D721Med (cell line): ENCODE results near the gene ABCA13.

Experiments
- DNase-seq: peaks from one replicate; pipeline ENCODE4 v3.0.0; 2011; ENCODE audit warnings: low spot score; ENCODE audit not compliant: insufficient read length
- FAIRE-seq: peaks from 2 replicates; lab custom pipeline; 2011; peaks lifted over from hg19 to GRCh38; lab: Jason Lieb, UNC
- CTCF ChIP-seq: IDR thresholded peaks from 2 replicates; pipeline ENCODE4 v1.5.1; 2012; ENCODE audit warnings: mild to moderate bottlenecking, control low read depth; ENCODE audit not compliant: insufficient read depth; ENCODE audit errors: missing control alignments

ABCA13 gene

GRCh38 chr7:48307041-48307714 is 135.9 kb downstream of the ABCA13 start:
- no peak for TF ChIP-seq CTCF
- DNase-seq (no peak), FAIRE-seq (no peak)

DNA sequence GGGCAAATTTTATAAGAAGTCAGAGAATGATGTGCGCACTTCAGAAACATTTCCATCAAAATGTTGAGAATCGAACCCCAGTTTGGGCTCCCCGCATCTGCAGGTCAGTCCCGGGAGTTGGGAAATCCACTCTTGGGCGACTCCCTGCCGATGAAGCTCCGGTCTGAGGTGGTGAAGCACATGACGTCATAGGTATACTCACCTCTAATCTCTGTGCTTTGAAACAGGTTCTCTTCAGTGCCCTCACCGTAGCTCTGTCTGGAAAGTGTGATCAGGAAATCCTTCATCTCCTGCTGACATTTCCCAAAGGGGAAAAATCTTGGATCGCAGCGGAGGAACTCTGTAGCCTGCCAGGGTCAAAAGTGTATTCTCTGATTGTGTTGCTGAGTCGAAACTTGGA is 138.5 kb downstream of the ABCA13 start:
- no peak for TF ChIP-seq CTCF
- FAIRE-seq = no peak
- DNase-seq = no peak

DNA sequence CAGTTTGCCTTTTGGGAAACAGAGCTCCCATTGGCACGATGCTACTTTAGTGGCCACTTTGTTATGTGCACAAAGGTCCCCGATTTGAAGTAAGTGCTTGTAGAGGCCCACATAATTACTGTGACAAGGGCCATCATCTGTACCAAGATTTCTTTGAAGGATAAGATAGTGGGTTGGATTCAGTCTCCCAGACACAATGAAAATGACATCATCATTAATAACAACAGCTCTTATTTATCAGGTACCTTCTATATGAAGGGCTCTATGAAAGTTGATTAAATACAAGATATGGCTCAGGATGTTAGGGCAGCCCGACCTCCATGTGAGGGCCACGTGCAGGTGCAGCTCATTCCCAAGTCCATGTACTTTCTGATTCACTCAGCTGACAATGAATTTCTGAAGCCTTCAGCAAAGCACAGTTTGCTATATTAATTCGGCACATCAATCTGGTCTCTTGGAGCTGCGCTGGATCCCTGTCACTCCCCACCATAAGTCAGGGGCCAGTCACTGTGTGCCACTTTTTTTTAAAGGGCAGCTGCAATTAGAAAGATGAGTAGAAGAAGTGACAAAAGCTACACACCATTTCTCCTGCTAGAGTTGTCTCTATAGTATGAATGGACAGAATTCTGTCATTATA is 140.3 kb downstream of the ABCA13 start:
- FAIRE-seq (no peak), DNase-seq (no peak)
- TF ChIP-seq CTCF = no peak

GRCh38 chr7:48312151-48312550 is 140.9 kb downstream of the ABCA13 start:
- DNase-seq (no peak), FAIRE-seq (no peak)
- TF ChIP-seq CTCF = no peak

DNA sequence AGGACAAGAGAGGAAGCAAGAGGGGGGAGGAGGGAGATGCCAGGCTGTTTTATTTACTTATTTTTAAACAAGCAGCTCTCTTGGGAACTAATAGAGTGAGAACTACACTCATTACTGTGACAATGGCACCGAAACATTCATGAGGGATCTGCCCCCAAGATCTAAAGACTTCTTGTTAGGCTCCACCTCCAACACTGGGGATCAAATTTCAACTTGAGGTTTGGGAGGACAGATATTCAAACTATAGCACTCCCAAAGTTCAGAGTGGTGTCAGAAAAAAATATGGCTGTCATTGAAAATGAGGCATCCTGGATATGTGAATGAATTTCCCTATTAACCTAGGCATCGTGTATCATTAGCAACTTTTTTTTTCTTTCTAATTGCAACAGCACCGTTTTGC is 145.5 kb downstream of the ABCA13 start:
- no peak for FAIRE-seq
- DNase-seq = no peak
- TF ChIP-seq CTCF = no peak

DNA sequence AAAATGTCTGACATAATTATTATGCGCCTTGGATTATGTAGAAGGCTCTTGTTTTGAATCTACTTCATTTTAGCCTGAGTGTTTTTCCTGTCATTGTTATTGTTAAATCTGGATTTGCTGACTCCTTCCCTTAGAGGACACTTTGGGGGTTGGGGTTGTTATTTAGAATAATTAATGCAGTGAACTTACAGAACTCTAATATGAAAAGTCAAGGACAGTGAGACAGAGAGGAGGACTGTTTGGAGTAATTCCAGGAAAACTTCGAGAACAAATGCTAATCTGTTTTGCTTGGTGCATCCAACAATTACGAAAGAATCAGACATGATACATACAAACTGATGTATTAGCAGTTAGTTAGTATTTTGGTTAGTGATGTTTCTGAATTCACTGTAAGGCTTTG is 146.1 kb downstream of the ABCA13 start:
- FAIRE-seq = no peak
- no peak for DNase-seq
- TF ChIP-seq CTCF = no peak
